ENCODE data around the gene ADAMTSL1. TPM values are rescaled to one million over a fixed set of nuclear protein-coding genes. Genes with fewer than 3 reads are reported as not detected.

The ADAMTSL1 gene
- total and polyA plus RNA-seq, 5 donors from 2014 or later = not detected

DNA sequence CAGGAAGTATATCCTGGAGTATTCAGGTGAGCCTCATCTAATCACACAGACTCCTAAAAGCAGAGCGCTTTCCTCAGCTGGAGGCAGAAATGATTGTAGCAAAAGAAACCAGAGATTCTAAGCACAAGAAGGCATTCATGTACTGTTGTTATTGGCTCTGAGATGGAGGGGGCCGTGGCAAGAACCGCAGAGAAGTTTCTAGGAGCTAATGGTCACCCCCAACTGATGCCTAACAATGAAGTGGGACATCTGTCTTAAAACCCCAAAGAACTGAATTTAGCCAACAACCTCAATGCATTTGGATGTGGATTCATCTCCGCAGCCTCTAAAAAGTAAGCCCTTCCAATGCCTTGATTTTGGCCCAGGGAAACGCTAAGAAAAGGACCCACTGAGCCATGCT is 76.3 kb downstream of the ADAMTSL1 start:
- no peaks in the 10 kb centered on the region for H3K4me1 Mint-ChIP-seq
- peaks cover 0 to 5% (median 0%) of the 10 kb centered on the region in 7 donors for H3K9me3 Mint-ChIP-seq
- Histone ChIP-seq H3K27me3 (ENCODE audit: control insufficient read depth, insufficient read depth, low read length) (no peaks in the 10 kb centered on the region), H3K4me1 (ENCODE audit: control insufficient read depth, insufficient read depth, low read length, poor library complexity, severe bottlenecking) (no peaks in the 10 kb centered on the region), H3K4me3 (ENCODE audit: low read depth, low read length) (no peak overlapping the region), H3K27ac (ENCODE audit: insufficient read depth, low read length, poor library complexity, severe bottlenecking) (no peak overlapping the region), H3K36me3 (ENCODE audit: control insufficient read depth, insufficient read depth, low read length) (no peaks in the 10 kb centered on the region), H3K9me3 (ENCODE audit: control insufficient read depth in 2 of 2, low read length in 2 of 2) (no peaks in the 10 kb centered on the region)
- H3K36me3 Mint-ChIP-seq = no peaks in the 10 kb centered on the region
- no peak for ATAC-seq (ENCODE audit: low read depth in 2 of 2)
- no peak for DNase-seq
- no peaks in the 10 kb centered on the region for H3K27me3 Mint-ChIP-seq
- no peak overlapping the region for H3K4me3 Mint-ChIP-seq
- no peak overlapping the region for H3K27ac Mint-ChIP-seq

- Histone ChIP-seq H3K9me3 (ENCODE audit: control insufficient read depth in 2 of 2, low read length in 2 of 2) (no peaks in the 10 kb centered on the region), H3K4me1 (ENCODE audit: control insufficient read depth, insufficient read depth, low read length, poor library complexity, severe bottlenecking) (no peaks in the 10 kb centered on the region), H3K27me3 (ENCODE audit: control insufficient read depth, insufficient read depth, low read length) (no peaks in the 10 kb centered on the region), H3K36me3 (ENCODE audit: control insufficient read depth, insufficient read depth, low read length) (no peaks in the 10 kb centered on the region), H3K27ac (ENCODE audit: insufficient read depth, low read length, poor library complexity, severe bottlenecking) (no peak overlapping the region), H3K4me3 (ENCODE audit: low read depth, low read length) (no peak overlapping the region)
- Mint-ChIP-seq H3K27ac (no peak overlapping the region), H3K36me3 (no peaks in the 10 kb centered on the region), H3K4me3 (no peak overlapping the region), H3K27me3 (no peaks in the 10 kb centered on the region), H3K9me3 (peaks cover 0 to 4% (median under 1%) of the 10 kb centered on the region in 7 donors), H3K4me1 (no peaks in the 10 kb centered on the region)
- ATAC-seq (ENCODE audit: low read depth in 2 of 2) = no peak
- no peak for DNase-seq
Observed at GRCh38 chr9:18554244-18554643, 80.3 kb downstream of the ADAMTSL1 start.

GRCh38 chr9:18555105-18555883 is 81.3 kb downstream of the ADAMTSL1 start:
- Mint-ChIP-seq H3K9me3 (peaks cover 0 to 5% (median 3%) of the 10 kb centered on the region in 7 donors), H3K36me3 (no peaks in the 10 kb centered on the region), H3K4me3 (no peak overlapping the region), H3K27ac (no peak overlapping the region), H3K27me3 (no peaks in the 10 kb centered on the region), H3K4me1 (no peaks in the 10 kb centered on the region)
- no peaks in the 10 kb centered on the region for H3K4me1 ChIP-seq (ENCODE audit: control insufficient read depth, insufficient read depth, low read length, poor library complexity, severe bottlenecking)
- no peaks in the 10 kb centered on the region for H3K27me3 ChIP-seq (ENCODE audit: control insufficient read depth, insufficient read depth, low read length)
- H3K36me3 ChIP-seq (ENCODE audit: control insufficient read depth, insufficient read depth, low read length) = no peaks in the 10 kb centered on the region
- H3K9me3 ChIP-seq (ENCODE audit: control insufficient read depth in 2 of 2, low read length in 2 of 2) = no peaks in the 10 kb centered on the region
- no peak for DNase-seq
- H3K4me3 ChIP-seq (ENCODE audit: low read depth, low read length) = no peak overlapping the region
- ATAC-seq (ENCODE audit: low read depth in 2 of 2) = no peak
- no peak overlapping the region for H3K27ac ChIP-seq (ENCODE audit: insufficient read depth, low read length, poor library complexity, severe bottlenecking)

DNA sequence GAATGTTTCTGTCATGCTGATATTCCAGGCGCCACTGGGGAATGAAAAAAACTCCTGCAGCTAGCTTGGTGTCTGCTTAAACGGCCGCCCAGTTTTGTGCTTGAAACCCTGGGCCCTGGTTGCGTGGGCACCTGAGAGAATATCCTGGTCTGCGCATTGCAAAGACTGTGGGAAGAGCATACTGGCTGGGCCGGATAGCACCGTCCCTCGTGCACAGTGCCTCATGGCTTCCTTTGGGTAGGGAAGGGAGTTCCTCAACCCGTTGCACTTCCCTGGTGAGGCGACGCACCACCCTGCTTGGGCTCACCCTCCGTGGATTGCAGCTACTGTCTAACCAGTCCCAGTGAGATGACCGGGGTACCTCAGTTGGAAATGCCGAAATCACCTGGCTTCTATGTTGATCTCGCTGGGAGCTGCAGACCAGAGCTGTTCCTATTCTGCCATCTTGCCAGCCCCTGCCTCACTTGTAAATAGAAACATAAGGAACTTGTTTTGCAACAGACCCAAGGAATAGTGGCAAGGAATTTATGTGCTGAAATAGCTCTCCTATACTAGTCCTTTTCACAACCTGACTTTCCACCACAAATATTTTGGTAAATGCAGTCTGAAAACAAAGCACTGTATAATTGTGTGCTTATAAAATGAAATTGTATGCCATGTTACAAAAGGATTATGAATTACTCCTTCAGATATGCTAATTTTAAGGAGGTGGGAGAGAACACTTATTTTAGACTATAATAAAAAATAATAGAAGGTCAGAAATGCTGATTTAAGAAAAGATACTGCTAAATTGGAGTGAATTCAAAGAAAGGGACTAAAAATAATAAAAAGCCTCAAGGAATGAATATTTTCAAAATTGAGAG is 90.3 kb downstream of the ADAMTSL1 start:
- H3K36me3 Mint-ChIP-seq = no peaks in the 10 kb centered on the region
- Histone ChIP-seq H3K9me3 (ENCODE audit: control insufficient read depth in 2 of 2, low read length in 2 of 2) (no peaks in the 10 kb centered on the region), H3K27ac (ENCODE audit: insufficient read depth, low read length, poor library complexity, severe bottlenecking) (no peak overlapping the region), H3K36me3 (ENCODE audit: control insufficient read depth, insufficient read depth, low read length) (no peaks in the 10 kb centered on the region), H3K4me3 (ENCODE audit: low read depth, low read length) (no peak overlapping the region), H3K27me3 (ENCODE audit: control insufficient read depth, insufficient read depth, low read length) (no peaks in the 10 kb centered on the region), H3K4me1 (ENCODE audit: control insufficient read depth, insufficient read depth, low read length, poor library complexity, severe bottlenecking) (no peaks in the 10 kb centered on the region)
- no peak overlapping the region for H3K4me3 Mint-ChIP-seq
- H3K4me1 Mint-ChIP-seq = no peaks in the 10 kb centered on the region
- peaks cover 0 to 19% (median 5%) of the 10 kb centered on the region in 7 donors for H3K9me3 Mint-ChIP-seq
- DNase-seq (no peak), ATAC-seq (ENCODE audit: low read depth in 2 of 2) (no peak)
- no peak overlapping the region for H3K27ac Mint-ChIP-seq
- H3K27me3 Mint-ChIP-seq = no peaks in the 10 kb centered on the region

GRCh38 chr9:18566121-18566520 is 92.2 kb downstream of the ADAMTSL1 start:
- H3K27ac ChIP-seq (ENCODE audit: insufficient read depth, low read length, poor library complexity, severe bottlenecking) = no peak overlapping the region
- H3K27ac Mint-ChIP-seq = no peak overlapping the region
- no peaks in the 10 kb centered on the region for H3K36me3 Mint-ChIP-seq
- H3K4me3 Mint-ChIP-seq = no peak overlapping the region
- H3K9me3 ChIP-seq (ENCODE audit: control insufficient read depth in 2 of 2, low read length in 2 of 2) = no peaks in the 10 kb centered on the region
- no peaks in the 10 kb centered on the region for H3K36me3 ChIP-seq (ENCODE audit: control insufficient read depth, insufficient read depth, low read length)
- no peaks in the 10 kb centered on the region for H3K27me3 Mint-ChIP-seq
- H3K4me1 ChIP-seq (ENCODE audit: control insufficient read depth, insufficient read depth, low read length, poor library complexity, severe bottlenecking) = no peaks in the 10 kb centered on the region
- no peaks in the 10 kb centered on the region for H3K4me1 Mint-ChIP-seq
- ATAC-seq (ENCODE audit: low read depth in 2 of 2) (no peak), DNase-seq (no peak)
- H3K27me3 ChIP-seq (ENCODE audit: control insufficient read depth, insufficient read depth, low read length) = no peaks in the 10 kb centered on the region
- peaks cover 0 to 10% (median 4%) of the 10 kb centered on the region in 7 donors for H3K9me3 Mint-ChIP-seq
- no peak overlapping the region for H3K4me3 ChIP-seq (ENCODE audit: low read depth, low read length)

- Mint-ChIP-seq H3K4me1 (no peaks in the 10 kb centered on the region), H3K4me3 (no peak overlapping the region), H3K27me3 (no peaks in the 10 kb centered on the region), H3K9me3 (peaks cover 0 to 3% (median 0%) of the 10 kb centered on the region in 7 donors), H3K27ac (peak overlapping the region in 1 of 3 donors; percentile 35), H3K36me3 (no peaks in the 10 kb centered on the region)
- Histone ChIP-seq H3K27ac (ENCODE audit: insufficient read depth, low read length, poor library complexity, severe bottlenecking) (no peak overlapping the region), H3K4me3 (ENCODE audit: low read depth, low read length) (no peak overlapping the region), H3K4me1 (ENCODE audit: control insufficient read depth, insufficient read depth, low read length, poor library complexity, severe bottlenecking) (no peaks in the 10 kb centered on the region), H3K27me3 (ENCODE audit: control insufficient read depth, insufficient read depth, low read length) (no peaks in the 10 kb centered on the region), H3K9me3 (ENCODE audit: control insufficient read depth in 2 of 2, low read length in 2 of 2) (no peaks in the 10 kb centered on the region), H3K36me3 (ENCODE audit: control insufficient read depth, insufficient read depth, low read length) (no peaks in the 10 kb centered on the region)
- DNase-seq (no peak), ATAC-seq (ENCODE audit: low read depth in 2 of 2) (no peak)
Observed at GRCh38 chr9:18568973-18569372, 95.0 kb downstream of the ADAMTSL1 start.

DNA sequence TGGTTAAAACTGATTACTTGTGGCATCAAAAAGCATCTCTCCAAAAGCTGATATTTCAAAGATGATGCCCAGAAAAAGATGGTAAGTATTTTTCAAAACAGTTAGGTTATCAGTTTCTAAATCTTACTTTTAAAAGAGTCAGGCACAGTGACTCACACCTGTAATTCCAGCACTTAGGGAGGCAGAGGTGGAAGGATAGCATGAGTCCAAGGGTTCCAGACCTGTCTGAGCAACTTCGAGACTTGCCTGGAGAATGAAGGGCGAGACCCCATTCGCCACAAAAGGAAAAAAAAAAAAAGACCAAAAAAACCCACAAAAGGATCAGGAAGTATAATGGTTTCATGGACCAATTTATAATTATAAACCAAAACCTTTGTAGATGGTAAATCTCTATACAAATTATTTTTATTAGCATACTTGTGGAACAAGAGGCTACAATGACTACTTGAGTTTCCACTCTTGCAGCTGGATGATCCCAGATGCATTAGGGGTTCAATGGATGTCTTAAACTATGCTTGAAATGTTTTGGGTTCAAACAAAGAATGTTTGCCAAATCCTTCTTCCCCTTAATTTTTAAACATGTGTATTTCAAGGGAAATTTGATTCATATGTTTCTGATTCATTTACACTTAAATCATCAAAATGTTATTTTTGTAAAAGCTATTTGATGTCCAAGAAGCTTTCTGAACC is 96.1 kb downstream of the ADAMTSL1 start:
- Mint-ChIP-seq H3K27me3 (no peaks in the 10 kb centered on the region), H3K9me3 (peaks cover 0 to 3% (median 0%) of the 10 kb centered on the region in 7 donors), H3K27ac (no peak overlapping the region), H3K36me3 (no peaks in the 10 kb centered on the region), H3K4me3 (no peak overlapping the region), H3K4me1 (no peaks in the 10 kb centered on the region)
- ATAC-seq (ENCODE audit: low read depth in 2 of 2) (no peak), DNase-seq (no peak)
- H3K4me3 ChIP-seq (ENCODE audit: low read depth, low read length) = no peak overlapping the region
- no peaks in the 10 kb centered on the region for H3K27me3 ChIP-seq (ENCODE audit: control insufficient read depth, insufficient read depth, low read length)
- no peaks in the 10 kb centered on the region for H3K4me1 ChIP-seq (ENCODE audit: control insufficient read depth, insufficient read depth, low read length, poor library complexity, severe bottlenecking)
- H3K36me3 ChIP-seq (ENCODE audit: control insufficient read depth, insufficient read depth, low read length) = no peaks in the 10 kb centered on the region
- no peak overlapping the region for H3K27ac ChIP-seq (ENCODE audit: insufficient read depth, low read length, poor library complexity, severe bottlenecking)
- H3K9me3 ChIP-seq (ENCODE audit: control insufficient read depth in 2 of 2, low read length in 2 of 2) = no peaks in the 10 kb centered on the region
